Measurements from ENCODE around the gene CHD1. TPM values are rescaled to one million over a fixed set of nuclear protein-coding genes. Genes with fewer than 3 reads are reported as not detected.

CHD1 gene
- 100 to 1,000 TPM in 2 of 3 donors, 10 to 100 TPM in 1; 67.5 to 114 (median 102) TPM for total RNA-seq

DNA sequence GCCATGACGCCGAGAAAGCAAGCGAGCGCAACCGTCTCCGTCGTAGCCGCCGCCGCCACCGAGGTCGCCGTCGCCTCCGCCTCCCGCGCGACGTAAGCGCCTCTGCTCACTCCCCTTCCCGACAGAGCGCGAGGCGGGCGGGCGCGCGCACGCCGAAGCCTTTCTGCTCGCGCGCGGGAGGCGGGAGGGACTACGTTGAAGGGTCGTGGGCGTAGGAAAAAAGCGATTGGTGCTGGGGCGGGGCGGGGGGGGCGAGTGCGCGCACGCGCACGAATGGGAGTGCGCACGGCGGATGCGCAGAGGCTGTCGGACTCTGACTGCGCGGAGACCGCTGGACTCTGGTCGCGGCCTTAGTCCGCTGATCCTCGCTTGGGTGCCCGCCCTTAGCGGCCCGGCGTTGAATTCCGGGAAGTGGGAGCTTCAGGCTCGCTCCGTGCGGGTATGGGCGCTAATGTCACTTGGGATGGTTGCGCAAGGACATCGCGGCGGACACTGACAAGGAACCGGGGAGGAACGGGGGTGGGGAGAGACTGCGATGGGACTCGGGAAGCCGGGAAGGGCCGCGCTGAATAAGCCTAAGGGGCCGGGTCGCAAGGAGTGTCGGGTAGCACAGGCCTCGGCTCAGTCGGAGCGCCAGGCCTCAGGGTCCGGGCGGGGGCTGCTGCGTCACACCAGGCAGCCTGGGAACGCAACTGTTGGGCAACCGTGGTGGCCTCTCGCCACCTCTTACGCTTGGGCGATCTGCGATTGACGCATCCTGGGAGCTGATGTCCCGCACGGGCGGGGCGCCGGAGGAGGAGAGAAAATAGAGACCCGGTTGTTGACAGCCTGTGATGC is at the start of gene CHD1:
CHD1 (minus strand) TSS at position 135 of the 837 bp plus-strand sequence. CDS start 2,621 bp downstream, outside the sequence.
- Histone ChIP-seq H3K36me3 (no peaks in the 10 kb centered on the region), H3K9me3 (no peaks in the 10 kb centered on the region), H3K27ac (peak within 1 kb of the TSS; percentile 99), H3K4me1 (peaks cover 0 to 9% of the 10 kb centered on the region in 2 donors), H3K27me3 (no peaks in the 10 kb centered on the region), H3K4me3 (peak within 1 kb of the TSS; percentile 81 to 92 (median 87))
- TF ChIP-seq POLR2A (IDR thresholded peaks at IDR 0.05): peak; percentile 95
- peak; percentile 98 to 99 (median 99) for TF ChIP-seq POLR2AphosphoS5 (IDR thresholded peaks at IDR 0.05)
- TF ChIP-seq, protein P1, sequence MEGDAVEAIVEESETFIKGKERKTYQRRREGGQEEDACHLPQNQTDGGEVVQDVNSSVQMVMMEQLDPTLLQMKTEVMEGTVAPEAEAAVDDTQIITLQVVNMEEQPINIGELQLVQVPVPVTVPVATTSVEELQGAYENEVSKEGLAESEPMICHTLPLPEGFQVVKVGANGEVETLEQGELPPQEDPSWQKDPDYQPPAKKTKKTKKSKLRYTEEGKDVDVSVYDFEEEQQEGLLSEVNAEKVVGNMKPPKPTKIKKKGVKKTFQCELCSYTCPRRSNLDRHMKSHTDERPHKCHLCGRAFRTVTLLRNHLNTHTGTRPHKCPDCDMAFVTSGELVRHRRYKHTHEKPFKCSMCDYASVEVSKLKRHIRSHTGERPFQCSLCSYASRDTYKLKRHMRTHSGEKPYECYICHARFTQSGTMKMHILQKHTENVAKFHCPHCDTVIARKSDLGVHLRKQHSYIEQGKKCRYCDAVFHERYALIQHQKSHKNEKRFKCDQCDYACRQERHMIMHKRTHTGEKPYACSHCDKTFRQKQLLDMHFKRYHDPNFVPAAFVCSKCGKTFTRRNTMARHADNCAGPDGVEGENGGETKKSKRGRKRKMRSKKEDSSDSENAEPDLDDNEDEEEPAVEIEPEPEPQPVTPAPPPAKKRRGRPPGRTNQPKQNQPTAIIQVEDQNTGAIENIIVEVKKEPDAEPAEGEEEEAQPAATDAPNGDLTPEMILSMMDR (IDR thresholded peaks at IDR 0.05): no peak
- intact Hi-C loops (cut with DNase I; ENCODE audit: low total_unique reads): no loop called here
- DNase-seq (ENCODE audit: low spot score in 2 of 2): peak; percentile 91 to 94

GRCh38 chr5:98978528-98978927 is 49.7 kb upstream of the CHD1 start:
- no peaks in the 10 kb centered on the region for H3K36me3 ChIP-seq
- no peak overlapping the region for H3K4me3 ChIP-seq
- TF ChIP-seq POLR2A (IDR thresholded peaks at IDR 0.05): no peak
- TF ChIP-seq, protein P1 (IDR thresholded peaks at IDR 0.05): no peak
- TF ChIP-seq POLR2AphosphoS5 (IDR thresholded peaks at IDR 0.05): no peak

GRCh38 chr5:98977723-98978122 is 48.9 kb upstream of the CHD1 start:
- no peaks in the 10 kb centered on the region for H3K9me3 ChIP-seq
- intact Hi-C loops (cut with DNase I; ENCODE audit: low total_unique reads): no loop called here
- H3K4me1 ChIP-seq: no peaks in the 10 kb centered on the region
- no peak overlapping the region for H3K4me3 ChIP-seq
- no peak for TF ChIP-seq POLR2A (IDR thresholded peaks at IDR 0.05)
- no peak for TF ChIP-seq POLR2AphosphoS5 (IDR thresholded peaks at IDR 0.05)
- TF ChIP-seq, protein P1 (IDR thresholded peaks at IDR 0.05): no peak
- DNase-seq (ENCODE audit: low spot score in 2 of 2): peak; percentile 37 to 54
- H3K27ac ChIP-seq: no peak overlapping the region
- H3K36me3 ChIP-seq: no peaks in the 10 kb centered on the region
- no peaks in the 10 kb centered on the region for H3K27me3 ChIP-seq

More at GRCh38 chr5:98978528-98978927, 49.7 kb upstream of the CHD1 start:
- intact Hi-C loops (cut with DNase I; ENCODE audit: low total_unique reads): no loop called here
- DNase-seq (ENCODE audit: low spot score in 2 of 2): no peak
- Histone ChIP-seq H3K9me3 (no peaks in the 10 kb centered on the region), H3K4me1 (no peaks in the 10 kb centered on the region), H3K27ac (no peak overlapping the region), H3K27me3 (no peaks in the 10 kb centered on the region)

- H3K9me3 ChIP-seq: no peaks in the 10 kb centered on the region
- TF ChIP-seq, protein P1 (IDR thresholded peaks at IDR 0.05): no peak
- TF ChIP-seq POLR2A (IDR thresholded peaks at IDR 0.05): no peak
- TF ChIP-seq POLR2AphosphoS5 (IDR thresholded peaks at IDR 0.05): no peak
- H3K27me3 ChIP-seq: no peaks in the 10 kb centered on the region
- no peak overlapping the region for H3K4me3 ChIP-seq
- H3K4me1 ChIP-seq: no peaks in the 10 kb centered on the region
- no peak for DNase-seq (ENCODE audit: low spot score in 2 of 2)
- intact Hi-C loops (cut with DNase I; ENCODE audit: low total_unique reads): no loop called here
- H3K27ac ChIP-seq: no peak overlapping the region
- no peaks in the 10 kb centered on the region for H3K36me3 ChIP-seq
Observed at GRCh38 chr5:98975682-98976407, 47.0 kb upstream of the CHD1 start.

- TF ChIP-seq, protein P1 (IDR thresholded peaks at IDR 0.05): no peak
- TF ChIP-seq POLR2A (IDR thresholded peaks at IDR 0.05): no peak
- no peak for TF ChIP-seq POLR2AphosphoS5 (IDR thresholded peaks at IDR 0.05)
- no peaks in the 10 kb centered on the region for H3K27me3 ChIP-seq
- H3K4me1 ChIP-seq: no peaks in the 10 kb centered on the region
- H3K27ac ChIP-seq: no peak overlapping the region
- no peaks in the 10 kb centered on the region for H3K9me3 ChIP-seq
- no peak for DNase-seq (ENCODE audit: low spot score in 2 of 2)
- no peaks in the 10 kb centered on the region for H3K36me3 ChIP-seq
- H3K4me3 ChIP-seq: no peak overlapping the region
- intact Hi-C loops (cut with DNase I; ENCODE audit: low total_unique reads): no loop called here
Observed at GRCh38 chr5:98975223-98975622, 46.4 kb upstream of the CHD1 start.

All from breast epithelium (tissue), 4 donors.